ENCODE measurements around the gene SLC17A1.
A peak's percentile ranks its signal among the peaks of the same experiment; 100 is the strongest.
"Not testable (repeated sequence)": the region's sequence is repeated elsewhere in the genome, so short reads cannot be mapped to it uniquely, and the experiment has no call there.

The SLC17A1 gene

DNA sequence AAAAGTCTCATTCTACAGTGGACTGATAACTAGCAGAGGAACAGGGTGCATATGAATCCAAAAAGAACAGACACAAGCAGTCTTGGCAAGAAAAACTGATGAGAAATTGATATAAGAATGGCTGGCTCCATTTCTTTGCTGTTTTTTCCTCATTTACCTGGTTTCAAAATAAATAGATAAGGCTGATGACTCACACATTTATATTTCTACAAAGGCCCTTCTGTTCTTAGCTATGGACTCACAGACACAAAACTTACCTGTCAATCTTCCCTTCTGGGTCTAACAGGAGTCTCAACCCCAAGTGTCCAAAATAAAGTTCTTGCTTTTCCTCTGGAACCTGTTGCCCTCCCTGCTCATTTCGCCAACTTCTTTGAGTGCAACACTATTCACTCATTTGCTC is 76.4 kb downstream of the SLC17A1 start:
- no peak for DNase-seq

DNA sequence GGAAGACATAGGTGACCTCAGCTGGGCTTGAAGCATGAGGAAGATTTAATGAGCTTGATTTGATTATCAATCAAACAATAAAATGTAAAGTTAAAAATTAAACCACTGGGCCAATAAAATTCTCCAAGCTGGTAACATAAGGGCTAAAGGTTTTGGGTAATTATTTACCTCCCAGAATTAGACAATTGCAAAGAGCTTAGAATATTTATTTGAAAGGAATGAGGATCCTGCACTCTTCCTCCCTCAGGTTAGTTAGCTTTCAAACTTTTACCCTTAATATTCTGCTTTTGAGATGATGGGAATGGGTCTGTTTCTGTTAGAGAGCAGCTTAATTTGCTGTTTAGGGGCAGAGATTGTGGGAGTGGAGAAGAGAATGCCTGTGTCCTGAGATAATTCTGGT is 77.3 kb downstream of the SLC17A1 start, which contains the start of gene SLC17A4:
TSS of gene SLC17A4 (plus strand) at position 208 of the 400 bp plus-strand sequence. CDS start 7,221 bp downstream, outside the sequence.
- DNase-seq = no peak

DNA sequence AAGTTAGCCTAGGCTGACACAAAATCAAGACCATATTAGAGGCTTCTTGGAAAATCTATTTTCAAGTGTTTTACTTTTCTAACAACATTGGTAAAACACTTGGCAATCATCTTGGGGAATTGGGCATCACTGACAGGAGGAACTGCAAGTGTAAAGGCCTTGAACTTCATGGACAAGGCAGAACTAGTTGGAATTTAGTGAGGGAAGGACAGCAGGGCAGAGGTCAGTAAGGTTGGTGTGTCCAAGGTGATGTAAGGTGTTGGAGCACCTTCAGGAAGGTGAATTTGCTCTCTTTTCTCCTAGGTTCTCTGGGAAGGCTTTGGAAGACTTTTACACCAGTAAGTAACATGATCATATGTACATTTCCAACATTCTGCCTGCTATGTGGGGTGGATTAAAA is 78.8 kb downstream of the SLC17A1 start:
- no peak for DNase-seq

DNA sequence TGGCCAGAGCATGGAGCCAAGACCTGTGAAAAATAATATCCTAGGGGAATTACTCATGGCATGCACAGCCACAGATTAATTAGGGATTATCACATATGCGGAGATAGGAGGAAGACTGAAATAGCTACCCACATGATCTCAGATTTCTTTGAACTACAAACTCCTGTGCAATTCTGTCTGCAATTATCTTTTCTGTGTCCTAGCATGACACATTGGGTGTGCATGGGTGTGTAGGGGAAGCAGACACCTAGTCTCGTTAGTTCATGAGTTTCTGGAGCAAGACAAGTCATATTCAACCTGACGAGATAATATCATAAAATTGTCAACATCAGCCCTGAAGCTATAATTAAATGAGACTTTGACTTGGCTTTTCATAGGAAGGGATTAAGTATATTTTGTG is 80.9 kb downstream of the SLC17A1 start:
- DNase-seq = peak in 1 of 2 experiments; percentile 8

DNA sequence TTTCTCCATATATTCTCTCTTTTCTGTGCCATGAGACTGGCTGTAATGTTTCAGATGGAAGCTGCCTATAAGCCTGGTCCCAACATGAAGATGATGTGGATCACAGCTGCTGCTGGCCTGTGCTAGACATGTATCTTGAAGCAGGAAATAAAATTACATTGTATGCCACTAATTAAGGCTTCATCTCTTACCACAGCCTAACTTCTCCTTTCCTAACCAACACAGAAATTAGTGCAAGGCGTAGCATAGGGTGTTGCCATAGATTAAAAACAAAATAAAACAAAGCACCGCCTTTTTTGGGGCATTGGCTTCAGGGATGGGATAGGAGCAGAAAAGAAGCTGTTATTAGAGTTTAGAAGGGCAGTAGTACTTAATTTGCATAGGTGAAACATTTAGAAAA is 82.0 kb downstream of the SLC17A1 start:
- no peak for DNase-seq

DNA sequence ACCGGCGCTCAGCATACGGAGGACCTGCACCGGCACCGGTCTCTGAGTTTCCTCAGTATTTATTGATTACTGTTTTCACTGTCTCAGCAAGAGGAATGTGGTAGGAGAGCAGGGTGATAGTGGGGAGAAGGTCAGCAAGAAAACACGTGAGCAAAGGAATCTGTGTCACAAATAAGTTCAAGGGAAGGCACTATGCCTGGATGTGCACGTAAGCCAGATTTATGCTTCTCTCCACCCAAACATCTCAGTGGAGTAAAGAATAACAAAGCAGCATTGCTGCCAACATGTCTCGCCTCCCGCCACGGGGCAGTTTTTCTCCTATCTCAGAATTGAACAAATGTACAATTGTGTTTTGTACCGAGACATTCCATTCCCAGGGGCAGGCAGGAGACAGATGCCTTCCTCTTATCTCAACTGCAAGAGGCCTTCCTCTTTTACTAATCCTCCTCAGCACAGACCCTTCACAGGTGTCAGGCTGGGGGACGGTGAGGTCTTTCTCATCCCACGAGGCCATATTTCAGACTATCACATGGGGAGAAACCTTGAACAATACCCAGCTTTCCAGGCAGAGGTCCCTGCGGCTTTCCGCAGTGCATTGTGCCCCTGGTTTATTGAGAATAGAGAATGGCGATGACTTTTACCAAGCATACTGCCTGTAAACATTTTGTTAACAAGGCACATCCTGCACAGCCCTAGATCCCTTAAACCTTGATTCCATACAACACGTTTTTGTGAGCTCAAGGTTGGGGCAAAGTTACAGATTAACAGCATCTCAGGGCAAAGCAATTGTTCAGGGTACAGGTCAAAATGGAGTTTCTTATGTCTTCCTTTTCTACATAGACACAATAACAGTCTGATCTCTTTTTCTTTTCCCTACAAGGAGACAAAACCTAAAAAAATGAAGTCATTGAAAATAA is 83.0 kb downstream of the SLC17A1 start:
- not testable (repeated sequence) for DNase-seq

DNA sequence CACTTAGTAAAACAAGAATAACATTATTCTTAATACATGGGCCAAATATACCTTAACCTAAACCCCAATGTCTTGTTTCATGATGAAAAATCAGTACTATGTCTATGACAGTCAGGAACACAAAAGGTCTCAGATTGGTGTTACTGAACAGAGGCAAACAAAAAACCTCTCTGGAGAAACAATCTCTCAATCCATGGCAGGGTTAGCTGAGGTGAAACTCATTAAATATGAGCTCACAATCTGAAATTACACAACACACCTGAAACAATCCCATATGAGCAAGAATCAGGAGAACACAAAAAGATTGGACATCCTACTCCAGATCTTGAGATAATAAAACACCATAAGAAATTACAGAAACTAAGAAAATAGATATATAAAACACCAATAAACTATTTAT is 83.8 kb downstream of the SLC17A1 start:
- DNase-seq = no peak

DNA sequence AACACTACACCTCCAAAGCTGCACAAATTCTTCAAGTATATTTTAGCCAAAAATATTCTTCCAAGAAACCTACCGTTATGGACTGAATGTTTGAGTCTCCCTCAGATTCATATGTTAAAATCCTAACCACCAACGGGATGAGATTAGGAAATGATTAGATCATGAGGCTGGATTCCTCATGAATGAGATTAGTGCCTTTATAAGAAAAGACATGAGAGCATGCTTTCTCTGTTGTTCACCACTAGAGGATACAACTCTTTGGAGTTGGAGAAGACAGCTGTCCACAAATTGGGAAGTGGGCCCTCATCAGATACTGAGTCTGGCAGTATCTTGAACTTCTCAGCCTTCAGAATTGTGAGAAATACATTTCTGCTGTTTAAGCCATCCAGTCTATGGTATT is 84.4 kb downstream of the SLC17A1 start:
- no peak for DNase-seq

DNA sequence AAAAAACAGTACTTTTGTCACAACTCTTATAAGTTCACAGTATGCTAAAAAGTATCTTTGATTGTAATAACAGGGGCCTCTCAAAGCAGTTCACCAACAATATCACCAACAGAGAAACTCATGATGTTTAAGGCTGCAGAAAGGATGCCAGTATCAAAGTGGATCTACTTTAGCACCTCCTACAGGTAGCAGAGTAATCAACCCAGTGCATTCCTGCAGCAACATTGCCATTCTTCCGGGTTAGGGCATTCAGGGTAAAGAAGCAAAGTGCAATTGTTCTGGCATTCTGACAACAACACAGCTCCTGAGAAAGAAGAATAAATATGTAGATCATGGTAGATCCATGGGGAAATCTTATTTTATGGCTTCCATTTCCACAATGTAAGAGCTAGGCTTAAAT is 84.9 kb downstream of the SLC17A1 start:
- DNase-seq = no peak

DNA sequence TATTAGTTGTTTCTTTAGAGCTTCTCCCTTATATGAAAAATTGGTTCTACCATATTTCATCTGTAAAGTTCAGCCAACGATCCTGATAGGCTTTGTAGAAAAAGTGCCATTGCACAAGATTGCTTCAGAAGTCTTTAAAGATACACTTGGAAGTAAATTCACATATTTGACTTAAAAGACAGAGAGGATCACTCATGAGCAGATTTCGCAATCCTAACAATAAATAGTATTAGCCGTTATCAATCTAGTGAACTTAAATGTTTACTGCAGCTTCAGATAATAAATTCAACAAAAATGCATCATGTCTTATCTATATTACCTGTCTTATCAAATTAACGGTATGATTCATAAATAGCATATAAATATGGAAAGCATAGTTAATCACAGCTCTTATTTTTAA is 86.0 kb downstream of the SLC17A1 start:
- DNase-seq = no peak

DNA sequence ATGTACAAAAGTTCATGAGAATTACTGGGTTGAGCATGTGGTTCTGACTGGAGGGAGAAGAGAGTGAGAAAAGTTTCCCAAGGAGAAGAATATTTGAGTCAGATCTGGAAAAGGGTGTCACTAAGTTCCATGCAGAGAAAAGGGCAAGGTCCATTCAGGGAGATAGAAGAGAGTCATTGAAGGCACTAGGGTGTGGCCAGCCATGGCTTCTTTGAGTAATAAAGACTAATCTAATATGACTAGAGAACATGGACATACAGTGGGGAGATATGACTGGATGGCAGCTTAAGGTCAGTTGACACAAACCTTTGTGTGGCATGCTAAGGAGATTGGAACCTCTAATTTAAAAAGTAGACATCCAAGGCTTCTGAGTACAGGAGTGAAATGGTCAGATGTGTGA is 88.0 kb downstream of the SLC17A1 start:
- DNase-seq = no peak

DNA sequence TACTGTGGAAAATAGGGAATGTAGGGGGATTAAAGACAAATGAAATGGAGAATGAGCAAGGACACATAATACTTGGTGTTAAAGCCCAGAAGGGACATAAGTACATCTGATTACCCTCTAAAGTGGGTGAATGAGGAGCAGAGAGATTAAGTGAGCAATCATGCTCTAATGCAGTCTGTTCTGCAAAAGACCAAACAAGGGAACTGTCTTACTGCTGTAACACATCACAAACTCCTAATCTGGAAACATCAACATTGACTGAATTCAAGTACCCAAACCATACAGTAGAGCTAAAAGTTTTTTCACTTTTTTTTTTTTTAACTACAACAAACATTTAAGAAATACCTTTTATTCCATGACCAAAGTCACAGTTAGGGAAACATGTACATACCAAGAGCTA is 96.6 kb downstream of the SLC17A1 start:
- no peak for DNase-seq
